ENCODE results near the gene FOLR1.

FOLR1 gene

GRCh38 chr11:72235351-72236057, 43.6 kb downstream of the FOLR1 start:
- DNase-seq (ENCODE audit: low spot score) = no peak

- DNase-seq (ENCODE audit: low spot score) = no peak
These were observed 44.2 kb downstream of the FOLR1 start for GRCh38 chr11:72236083-72236697.

GRCh38 chr11:72236774-72237111, 44.8 kb downstream of the FOLR1 start:
- no peak for DNase-seq (ENCODE audit: low spot score)

GRCh38 chr11:72237112-72237931, 45.4 kb downstream of the FOLR1 start:
- DNase-seq (ENCODE audit: low spot score) = no peak

GRCh38 chr11:72238040-72238450, 46.1 kb downstream of the FOLR1 start:
- peak; percentile 68 for DNase-seq (ENCODE audit: low spot score)

GRCh38 chr11:72238492-72239312, 46.8 kb downstream of the FOLR1 start:
- DNase-seq (ENCODE audit: low spot score) = no peak

- no peak for DNase-seq (ENCODE audit: low spot score)
These were observed 47.4 kb downstream of the FOLR1 start for GRCh38 chr11:72239313-72239848.

GRCh38 chr11:72239849-72240460, 48.0 kb downstream of the FOLR1 start:
- no peak for DNase-seq (ENCODE audit: low spot score)

GRCh38 chr11:72240461-72241290, 48.7 kb downstream of the FOLR1 start:
- no peak for DNase-seq (ENCODE audit: low spot score)

- no peak for DNase-seq (ENCODE audit: low spot score)
These were observed 49.4 kb downstream of the FOLR1 start for GRCh38 chr11:72241291-72241781.

- no peak for DNase-seq (ENCODE audit: low spot score)
These were observed 50.2 kb downstream of the FOLR1 start for GRCh38 chr11:72242141-72242540.

GRCh38 chr11:72243173-72244059, 51.5 kb downstream of the FOLR1 start:
- DNase-seq (ENCODE audit: low spot score) = no peak

GRCh38 chr11:72244060-72244360, 52.1 kb downstream of the FOLR1 start, which contains the start of gene PHOX2A:
PHOX2A (minus strand) TSS chr11:72244176; CDS start chr11:72244004, 172 bp downstream.
- DNase-seq (ENCODE audit: low spot score) = no peak

GRCh38 chr11:72244361-72245262, 52.7 kb downstream of the FOLR1 start:
- DNase-seq (ENCODE audit: low spot score) = no peak

GRCh38 chr11:72245263-72245816, 53.4 kb downstream of the FOLR1 start:
- no peak for DNase-seq (ENCODE audit: low spot score)
